Prostate gland (tissue), 2 donors: Measurements from ENCODE around the gene NTM.

Source experiments
- CTCF ChIP-seq, 4 experiments: fragments of 200-600 bp in 2 of 4; fragments of 450-650 bp in 2 of 4; sonication (generic) in 2 of 4; IDR thresholded peaks; 1 replicate in 3 of 4; 2 replicates in 1 of 4; pipeline ENCODE4 v1.5.1; 2016 to 2019; ENCODE audit warnings: antibody characterized with exemption in 4 of 4, mild to moderate bottlenecking in 2 of 4, moderate library complexity in 2 of 4
- POLR2A ChIP-seq: fragments of 450-650 bp; IDR thresholded peaks from one replicate; pipeline ENCODE4 v1.6.1; 2016; ENCODE audit warnings: antibody characterized with exemption, mild to moderate bottlenecking

- TF ChIP-seq CTCF (IDR thresholded peaks at IDR 0.05) (no peak), POLR2A (no peak)
Observed at GRCh38 chr11:131910523-131911387, 540.3 kb downstream of the NTM start.
